Pancreas (tissue), 10 donors: ENCODE results near the gene SLFN13. TPM values are rescaled to one million over a fixed set of nuclear protein-coding genes. Genes with fewer than 3 reads are reported as not detected.

Source experiments
- ATAC-seq, 4 donors: fragments of 200-7000 bp; cut with Tn5 transposase; one replicate each; pipeline versions ENCODE4 v1.8.0 to v1.9.1; 2020; ENCODE audit warnings: mild to moderate bottlenecking in 4 of 4, moderate library complexity in 4 of 4
- DNase-seq, 6 donors: peaks; one replicate each; pipeline ENCODE4 v3.0.0-alpha.2; 2020
- FAIRE-seq: peaks from 2 replicates; lab custom pipeline; 2012; peaks lifted over from hg19 to GRCh38; lab: Jason Lieb, UNC
- H3K27ac ChIP-seq, 4 donors: fragments of 200-600 bp; sonication (generic); 1 replicate in 3 of 4; 2 replicates in 1 of 4; pipeline versions ENCODE4 v1.5.0 to v1.8.0; 2020
- H3K27me3 ChIP-seq, 4 donors: fragments of 200-600 bp; one replicate each; pipeline ENCODE4 v1.8.0; 2021
- H3K36me3 ChIP-seq, 3 donors: fragments of 200-600 bp; sonication (generic) in 1 of 3; one replicate each; pipeline versions ENCODE4 v1.5.0 to v1.8.0; 2020 to 2021
- H3K4me1 ChIP-seq, 3 donors: fragments of 200-600 bp; one replicate each; pipeline ENCODE4 v1.8.0; 2021
- H3K4me3 ChIP-seq, 4 donors: fragments of 200-600 bp; sonication (generic) in 2 of 4; one replicate each; pipeline versions ENCODE4 v1.5.0 to v1.8.0; 2020 to 2021
- H3K9me3 ChIP-seq, 4 donors: fragments of 200-600 bp; one replicate each; pipeline ENCODE4 v1.8.0; 2021
- CTCF ChIP-seq, 4 donors: fragments of 200-600 bp; sonication (generic) in 3 of 4; IDR thresholded peaks; one replicate each; pipeline versions ENCODE4 v1.5.0 to v1.8.0; 2021; ENCODE audit warnings: antibody characterized with exemption in 4 of 4
- WGBS, 2 donors: extraction: QIAGEN DNeasy Blood & Tissue Kit; methylation state at CpG; one replicate each; pipeline ENCODE4 v1.1.7; 2013; 5-methylcytosine and 5-hydroxymethylcytosine counted together
- intact Hi-C, 3 donors: fragments of 100-400 bp; cut with DNase I; formaldehyde crosslinking; loops; one replicate each; pipeline versions ENCODE4 v1.11.1 to v1.14.2; 2022
- polyA plus RNA-seq, 2 donors: library from polyadenylated mRNA; stranded (reverse); fragments of 200-250 nt; gene quantifications; one replicate each; pipeline ENCODE4 v1.2.3, GENCODE V29; 2013
- total RNA-seq, 6 donors: library from RNA; stranded (reverse); fragmentation: NEBNext Ultra II Directional in 4 of 6; extraction: Animal tissue kit (Norgen Biotek cat#: 25700) in 4 of 6; gene quantifications; one replicate each; pipeline versions ENCODE4 v1.2.1 to v1.2.4, GENCODE V29; 2021 to 2023
- donor health status: healthy with polysubstance abuse.
- donor health status: DM: no; HTN: no; CAD: no; lungs with moderate emphysema.
- donor health status: DM: no; HTN: no; CAD: no.
- donor health status: control.
- donor health status: control.
- donor health status: Bipolar disorder and iron deficiency.
- donor health status: DM: yes; HTN: yes; CAD: no.
- donor health status: DM: no; HTN: no; CAD: no.
- donor health status: DM: no; HTN: no; CAD: no.
- donor health status: DM: yes; HTN: yes; CAD: no.

SLFN13 gene
- total and polyA plus RNA-seq, 8 donors = 1.3 to 8.5 (median 3.1) TPM

DNA sequence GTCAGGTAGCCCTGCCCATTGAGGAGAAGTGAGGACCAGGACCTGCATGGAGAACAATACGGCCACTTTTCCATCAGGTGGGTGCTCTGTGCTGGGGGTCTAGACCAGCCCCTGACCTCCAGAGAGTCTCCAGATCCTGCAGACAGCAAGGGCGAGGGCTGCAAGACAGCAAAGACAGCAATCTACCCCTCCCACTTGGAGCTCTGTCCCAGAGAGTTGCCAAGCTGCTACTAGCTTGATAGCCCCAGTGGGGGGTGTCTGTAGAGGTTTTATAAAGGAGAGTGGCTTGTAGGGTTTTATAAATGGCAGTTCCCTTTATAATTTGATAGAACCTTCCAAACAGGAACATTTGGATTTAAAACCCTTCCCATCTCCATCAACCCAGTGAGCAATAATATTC is 58.4 kb downstream of the SLFN13 start:
- no peak for FAIRE-seq
- no peak for ATAC-seq
- TF ChIP-seq CTCF (IDR thresholded peaks at IDR 0.05) = no peak
- Histone ChIP-seq H3K4me3 (no peak overlapping the region), H3K27me3 (no peaks in the 10 kb centered on the region), H3K9me3 (no peaks in the 10 kb centered on the region), H3K27ac (no peak overlapping the region), H3K36me3 (no peaks in the 10 kb centered on the region), H3K4me1 (no peaks in the 10 kb centered on the region)
- no peak for DNase-seq
- intact Hi-C loops = no loop called here
- WGBS, 2 donors = 63 to 70% methylated on average over 2 of the region's 2 CpGs

DNA sequence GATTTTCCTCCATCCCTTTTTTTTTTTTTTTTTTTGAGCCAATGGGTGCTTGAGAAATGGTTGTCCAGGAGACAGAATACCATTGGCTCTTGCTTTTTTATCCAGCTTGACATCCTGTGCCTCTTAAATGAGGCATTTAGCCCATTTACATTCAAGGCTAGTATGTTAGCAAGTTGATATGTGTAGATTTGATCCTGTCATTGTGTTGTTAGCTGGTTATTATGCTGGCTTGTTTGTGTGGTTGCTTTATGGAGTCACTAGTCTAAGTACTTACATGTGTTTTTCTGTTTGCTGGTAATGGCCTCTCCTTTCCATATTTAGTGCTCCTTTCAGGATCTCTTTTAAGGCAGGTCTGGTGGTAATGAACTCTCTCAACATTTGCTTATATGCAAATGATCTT is 61.1 kb downstream of the SLFN13 start:
- H3K4me1 ChIP-seq = no peaks in the 10 kb centered on the region
- ATAC-seq = no peak
- TF ChIP-seq CTCF (IDR thresholded peaks at IDR 0.05) = no peak
- no peak for DNase-seq
- no peaks in the 10 kb centered on the region for H3K27me3 ChIP-seq
- H3K36me3 ChIP-seq = no peaks in the 10 kb centered on the region
- no peak for FAIRE-seq
- H3K27ac ChIP-seq = no peak overlapping the region
- no peak overlapping the region for H3K4me3 ChIP-seq
- intact Hi-C loops = no loop called here
- H3K9me3 ChIP-seq = no peaks in the 10 kb centered on the region

Other genes with a start within 250 kb of the SLFN13 start
- gene SLFN5, start 205.7 kb downstream of the SLFN13 start, total RNA-seq = 10 to 100 TPM in 2 of 6 donors, 1 to 10 TPM in 4; 5.7 to 18.8 (median 7.1) TPM
- 1 to 10 TPM; 1.9 to 2.0 TPM for gene SLFN5, start 205.7 kb downstream of the SLFN13 start, polyA plus RNA-seq
- gene SLFN11, start 75.1 kb downstream of the SLFN13 start, total RNA-seq = 10 to 100 TPM in 1 of 6 donors, 1 to 10 TPM in 5; 2.4 to 14.1 (median 4.2) TPM
- 1 to 10 TPM; 2.7 to 3.1 TPM for gene SLFN11, start 75.1 kb downstream of the SLFN13 start, polyA plus RNA-seq
- gene SLFN12, start 16.3 kb downstream of the SLFN13 start, total RNA-seq = 1 to 10 TPM; 1.3 to 8.0 (median 2.0) TPM
- gene SLFN12, start 16.3 kb downstream of the SLFN13 start, polyA plus RNA-seq = 1 to 10 TPM; 1.3 to 2.1 TPM
- gene SLFN12L, start 88.9 kb upstream of the SLFN13 start, total RNA-seq = under 1 TPM; 0.08 to 0.95 (median 0.38) TPM
- under 1 TPM in 1 of 2 donors, not detected in 1; 0.19 TPM for gene SLFN12L, start 88.9 kb upstream of the SLFN13 start, polyA plus RNA-seq
- not detected for gene SLFN14, start 112.1 kb upstream of the SLFN13 start, total RNA-seq
- gene SLFN14, start 112.1 kb upstream of the SLFN13 start, polyA plus RNA-seq = not detected
- 1 to 10 TPM; 2.0 to 3.5 (median 2.4) TPM for gene PEX12, start 129.8 kb upstream of the SLFN13 start, total RNA-seq
- gene PEX12, start 129.8 kb upstream of the SLFN13 start, polyA plus RNA-seq = 1 to 10 TPM; 1.1 to 2.3 TPM
- 10 to 100 TPM; 32.6 to 83.2 (median 52.4) TPM for gene AP2B1, start 138.6 kb upstream of the SLFN13 start, total RNA-seq
- gene AP2B1, start 138.6 kb upstream of the SLFN13 start, polyA plus RNA-seq = 10 to 100 TPM; 21.2 to 26.6 TPM